AG09309 (cell line): ENCODE data around the gene SENP2.
A peak's percentile ranks its signal among the peaks of the same experiment; 100 is the strongest.

Experiments used
- DNase-seq: peaks from one replicate; pipeline ENCODE4 v3.0.0-alpha.2; 2010; ENCODE audit warnings: low read depth
- H3K4me3 ChIP-seq: 2 replicates; pipeline ENCODE4 v1.5.1; 2011; ENCODE audit warnings: mild to moderate bottlenecking, low read depth, low read length, moderate library complexity; ENCODE audit not compliant: control insufficient read depth
- TF ChIP-seq, protein P1 (sequence below): IDR thresholded peaks from 2 replicates; pipeline ENCODE4 v1.5.1; 2011; ENCODE audit warnings: mild to moderate bottlenecking, low read depth, low read length, inconsistent platforms; ENCODE audit not compliant: insufficient read depth, control insufficient read depth; ENCODE audit errors: missing control alignments

SENP2 gene

GRCh38 chr3:185667574-185667973, 81.5 kb downstream of the SENP2 start:
- TF ChIP-seq, protein P1, sequence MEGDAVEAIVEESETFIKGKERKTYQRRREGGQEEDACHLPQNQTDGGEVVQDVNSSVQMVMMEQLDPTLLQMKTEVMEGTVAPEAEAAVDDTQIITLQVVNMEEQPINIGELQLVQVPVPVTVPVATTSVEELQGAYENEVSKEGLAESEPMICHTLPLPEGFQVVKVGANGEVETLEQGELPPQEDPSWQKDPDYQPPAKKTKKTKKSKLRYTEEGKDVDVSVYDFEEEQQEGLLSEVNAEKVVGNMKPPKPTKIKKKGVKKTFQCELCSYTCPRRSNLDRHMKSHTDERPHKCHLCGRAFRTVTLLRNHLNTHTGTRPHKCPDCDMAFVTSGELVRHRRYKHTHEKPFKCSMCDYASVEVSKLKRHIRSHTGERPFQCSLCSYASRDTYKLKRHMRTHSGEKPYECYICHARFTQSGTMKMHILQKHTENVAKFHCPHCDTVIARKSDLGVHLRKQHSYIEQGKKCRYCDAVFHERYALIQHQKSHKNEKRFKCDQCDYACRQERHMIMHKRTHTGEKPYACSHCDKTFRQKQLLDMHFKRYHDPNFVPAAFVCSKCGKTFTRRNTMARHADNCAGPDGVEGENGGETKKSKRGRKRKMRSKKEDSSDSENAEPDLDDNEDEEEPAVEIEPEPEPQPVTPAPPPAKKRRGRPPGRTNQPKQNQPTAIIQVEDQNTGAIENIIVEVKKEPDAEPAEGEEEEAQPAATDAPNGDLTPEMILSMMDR, result no peak
- no peak for DNase-seq
- no peak overlapping the region for H3K4me3 ChIP-seq

GRCh38 chr3:185677146-185677829, 91.2 kb downstream of the SENP2 start:
- DNase-seq, result peak; percentile 44
- TF ChIP-seq, protein P1, result peak; percentile 78
- no peak overlapping the region for H3K4me3 ChIP-seq

DNA sequence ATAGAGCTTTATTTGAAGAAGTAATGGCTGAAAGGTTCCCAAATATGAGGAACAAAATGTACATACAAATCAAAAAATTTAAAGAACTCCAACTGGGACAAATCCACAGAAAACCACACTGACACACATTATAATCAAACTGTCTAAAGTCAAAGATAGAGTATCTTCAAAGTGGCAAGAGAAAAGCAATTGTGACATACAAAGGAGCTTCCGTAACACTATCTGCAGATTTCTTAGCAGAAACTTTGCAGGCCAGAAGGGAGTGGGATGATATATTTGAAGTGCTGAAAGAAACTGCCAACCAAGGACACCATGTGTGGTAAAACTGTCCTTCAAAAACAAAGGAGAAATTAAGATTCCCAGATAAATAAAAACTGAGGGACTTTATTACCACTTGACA, 91.9 kb downstream of the SENP2 start:
- TF ChIP-seq, protein P1, result no peak
- DNase-seq, result no peak

DNA sequence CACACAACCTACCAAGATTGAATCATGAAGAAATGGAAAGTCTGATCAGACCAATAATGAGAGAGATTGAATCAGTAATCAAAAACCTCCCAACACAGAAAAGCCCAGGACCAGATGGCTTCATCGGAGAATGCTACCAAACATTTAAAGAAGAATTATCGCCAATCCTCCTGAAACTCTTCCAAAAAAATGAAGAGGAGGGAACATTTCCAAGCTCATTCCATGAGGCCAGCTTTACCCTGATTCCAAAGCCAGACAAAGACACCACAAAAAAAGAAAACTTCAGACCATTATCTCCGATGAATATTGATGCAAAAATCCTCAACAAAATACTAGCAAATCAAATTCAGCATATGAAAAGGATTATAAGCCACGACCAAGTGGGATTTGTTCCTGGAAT, 94.1 kb downstream of the SENP2 start:
- no peak for DNase-seq
- H3K4me3 ChIP-seq, result no peak overlapping the region
- TF ChIP-seq, protein P1, result no peak

More for the DNA sequence above, 91.9 kb downstream of the SENP2 start:
- H3K4me3 ChIP-seq, result no peak overlapping the region
